GM06990 (cell line): ENCODE results near the gene PRR9.

ENCODE experiments used
- DNase-seq: peaks from one replicate; pipeline ENCODE4 v3.0.0-alpha.2; 2011; ENCODE audit not compliant: insufficient read length; ENCODE audit errors: extremely low read depth
- H3K27me3 ChIP-seq: replicated peaks from 2 replicates; pipeline ENCODE4 v1.6.0; 2011; ENCODE audit warnings: low read length; ENCODE audit not compliant: control insufficient read depth, insufficient read depth
- H3K36me3 ChIP-seq: 2 replicates; pipeline ENCODE4 v1.5.1; 2011; ENCODE audit warnings: low read length; ENCODE audit not compliant: control insufficient read depth, insufficient read depth
- H3K4me3 ChIP-seq: replicated peaks from 2 replicates; pipeline ENCODE4 v1.5.1; 2011; ENCODE audit warnings: low read depth, mild to moderate bottlenecking, control low read depth, low read length
- CTCF ChIP-seq: IDR thresholded peaks from 2 replicates; pipeline ENCODE4 v1.5.1; 2011; ENCODE audit warnings: low read length, control low read depth, mild to moderate bottlenecking, inconsistent platforms; ENCODE audit not compliant: insufficient read depth, poor library complexity, severe bottlenecking

The PRR9 gene

GRCh38 chr1:153231785-153232184 is 14.4 kb downstream of the PRR9 start:
- no peaks in the 10 kb centered on the region for H3K36me3 ChIP-seq
- no peak overlapping the region for H3K4me3 ChIP-seq
- no peak for DNase-seq
- no peak for TF ChIP-seq CTCF
- no peaks in the 10 kb centered on the region; the same call in 1 of the 2 replicates for H3K27me3 ChIP-seq

GRCh38 chr1:153232553-153232952 is 15.2 kb downstream of the PRR9 start:
- Histone ChIP-seq H3K36me3 (no peaks in the 10 kb centered on the region), H3K4me3 (no peak overlapping the region), H3K27me3 (no peaks in the 10 kb centered on the region; the same call in 1 of the 2 replicates)
- no peak for TF ChIP-seq CTCF
- no peak for DNase-seq

- no peak for TF ChIP-seq CTCF
- Histone ChIP-seq H3K27me3 (no peaks in the 10 kb centered on the region; the same call in 1 of the 2 replicates), H3K36me3 (no peaks in the 10 kb centered on the region), H3K4me3 (no peak overlapping the region)
- no peak for DNase-seq
Observed at GRCh38 chr1:153233448-153233847, 16.1 kb downstream of the PRR9 start.

GRCh38 chr1:153238527-153238926 is 21.1 kb downstream of the PRR9 start:
- Histone ChIP-seq H3K36me3 (no peaks in the 10 kb centered on the region), H3K4me3 (no peak overlapping the region), H3K27me3 (no peaks in the 10 kb centered on the region)
- no peak for DNase-seq
- TF ChIP-seq CTCF = peak; percentile 38

GRCh38 chr1:153242160-153242559 is 24.8 kb downstream of the PRR9 start:
- TF ChIP-seq CTCF = no peak
- no peak for DNase-seq
- no peak overlapping the region for H3K4me3 ChIP-seq
- no peaks in the 10 kb centered on the region for H3K36me3 ChIP-seq
- H3K27me3 ChIP-seq = no peaks in the 10 kb centered on the region

GRCh38 chr1:153245466-153245865 is 28.1 kb downstream of the PRR9 start:
- no peak for DNase-seq
- no peak for TF ChIP-seq CTCF
- no peaks in the 10 kb centered on the region for H3K36me3 ChIP-seq

More at GRCh38 chr1:153245466-153245865, 28.1 kb downstream of the PRR9 start:
- no peaks in the 10 kb centered on the region for H3K27me3 ChIP-seq
- no peak overlapping the region for H3K4me3 ChIP-seq
